Measurements from ENCODE around the gene RPS15A. TPM values are rescaled to one million over a fixed set of nuclear protein-coding genes. Genes with fewer than 3 reads are reported as not detected.
A peak's percentile ranks its signal among the peaks of the same experiment; 100 is the strongest.
"Not testable (repeated sequence)": the region's sequence is repeated elsewhere in the genome, so short reads cannot be mapped to it uniquely, and the experiment has no call there.

The RPS15A gene
- total and polyA plus RNA-seq, 2 of the 8 experiments (the other 6 are each of a cell fraction or from before 2014, with no cell fraction given) = 1,784 to 5,666 TPM

- peak in 1 of 3 experiments; percentile 4; a peak in 1 of 4 replicates for TF ChIP-seq CTCF (IDR thresholded peaks at IDR 0.05; ENCODE audit: control extremely low read depth in 1 of 3, insufficient read depth in 1 of 3, low read depth in 1 of 3, low read length in 3 of 3)
- H3K4ac ChIP-seq (replicated peaks; ENCODE audit: insufficient read length, low read depth, low read length); H3K79me1 ChIP-seq (ENCODE audit: low read depth, low read length); H4K91ac ChIP-seq (replicated peaks; ENCODE audit: insufficient read length, low read length); H3K36me3 ChIP-seq (ENCODE audit: control insufficient read depth in 2 of 4, insufficient read depth in 4 of 4, low read length in 3 of 4); DNase-seq (ENCODE audit: low read depth in 1 of 2, low spot score in 2 of 2); H3K56ac ChIP-seq (replicated peaks; ENCODE audit: insufficient read length, low read depth, low read length); H3K23me2 ChIP-seq (ENCODE audit: low read depth, low read length); H4K8ac ChIP-seq (ENCODE audit: extremely low read depth, insufficient read depth, low read length); H3K23ac ChIP-seq (ENCODE audit: insufficient read length); H3K4me3 ChIP-seq (ENCODE audit: extremely low read depth in 1 of 4, insufficient read depth in 2 of 4, low read depth in 3 of 4, low read length in 4 of 4); H4K5ac ChIP-seq (ENCODE audit: insufficient read length, low read depth, low read length); H2BK12ac ChIP-seq (ENCODE audit: low read depth, low read length); H2AFZ ChIP-seq (ENCODE audit: low read length); FAIRE-seq; H3K14ac ChIP-seq (ENCODE audit: insufficient read length); H2BK20ac ChIP-seq (ENCODE audit: low read length); H3K18ac ChIP-seq (ENCODE audit: extremely low read depth, low read length); H2AK5ac ChIP-seq (ENCODE audit: low read depth, low read length); H2BK5ac ChIP-seq (ENCODE audit: low read depth, low read length); H3K9ac ChIP-seq (replicated peaks in 1 of 4; ENCODE audit: extremely low read depth in 1 of 4, low read depth in 3 of 4, low read length in 3 of 4); H2BK120ac ChIP-seq (replicated peaks; ENCODE audit: low read depth, low read length); H3K4me1 ChIP-seq (replicated peaks in 1 of 4; ENCODE audit: control insufficient read depth in 3 of 4, insufficient read depth in 4 of 4, low read length in 3 of 4); H3K27ac ChIP-seq (ENCODE audit: low read depth, low read length); H3K79me2 ChIP-seq (ENCODE audit: control insufficient read depth in 1 of 2, insufficient read depth in 2 of 2, low read length in 2 of 2); H3K9me3 ChIP-seq (ENCODE audit: insufficient read depth in 2 of 2, low read depth in 1 of 2, low read length in 1 of 2); H2BK15ac ChIP-seq (ENCODE audit: low read length); H3K4me2 ChIP-seq (ENCODE audit: insufficient read depth in 1 of 2, low read depth in 2 of 2, low read length in 2 of 2); H3K27me3 ChIP-seq (replicated peaks in 1 of 4; ENCODE audit: control insufficient read depth in 3 of 4, extremely low read depth in 1 of 4, insufficient read depth in 3 of 4, low read length in 3 of 4); H4K20me1 ChIP-seq (replicated peaks in 1 of 2; ENCODE audit: control insufficient read depth in 1 of 2, insufficient read depth in 2 of 2, low read length in 2 of 2): not testable (repeated sequence)
- WGBS, 2 experiments (ENCODE audit: extremely low coverage in 1 of 2, insufficient coverage in 1 of 2, insufficient read length in 1 of 2, insufficient replicate concordance in 2 of 2, low coverage in 1 of 2, low lambda C conversion rate in 2 of 2, missing lambda C conversion rate in 1 of 2) = 70% methylated on average over 5 of the region's 5 CpGs; no CpG with 5 or more reads in 1 of the 2 experiments
- ChIA-PET POLR2A (ENCODE audit: partially characterized antibody) (interaction anchor here (3.0 to 5.5 kb wide), 2 partner anchors 9 to 14 kb away, joined by 11 to 43 read pairs; partner anchors contain the start of gene RPS15A), CTCF (ENCODE audit: partially characterized antibody) (interaction anchor here (0.6 kb wide), 1 partner anchor 284 kb away, joined by 3 read pairs; no protein-coding TSS in a partner anchor)
Observed at GRCh38 chr16:18776334-18776733, 13.8 kb downstream of the RPS15A start.
